GM21360 (cell line): ENCODE data around the gene PLXNA1.

ENCODE experiments used
- ATAC-seq: cut with Tn5 transposase; IDR thresholded peaks from one replicate; pipeline ENCODE4 v1.9.1; 2021; ENCODE audit warnings: mild to moderate bottlenecking, moderate library complexity; ENCODE audit not compliant: unreplicated experiment

Gene PLXNA1

GRCh38 chr3:127001486-127002194 is 18.7 kb downstream of the PLXNA1 start:
- no peak for ATAC-seq

GRCh38 chr3:127002195-127003174 is 19.6 kb downstream of the PLXNA1 start:
- no peak for ATAC-seq

- no peak for ATAC-seq
These were observed 20.2 kb downstream of the PLXNA1 start for GRCh38 chr3:127003175-127003555.

GRCh38 chr3:127003601-127004280 is 20.8 kb downstream of the PLXNA1 start:
- no peak for ATAC-seq

- no peak for ATAC-seq
These were observed 21.9 kb downstream of the PLXNA1 start for GRCh38 chr3:127004641-127005397.

- ATAC-seq = no peak
These were observed 23.1 kb downstream of the PLXNA1 start for GRCh38 chr3:127005864-127006500.

- ATAC-seq = no peak
These were observed 24.0 kb downstream of the PLXNA1 start for GRCh38 chr3:127006781-127007436.

- ATAC-seq = no peak
These were observed 25.3 kb downstream of the PLXNA1 start for GRCh38 chr3:127008236-127008635.

GRCh38 chr3:127009531-127009930 is 26.6 kb downstream of the PLXNA1 start:
- ATAC-seq = no peak

- ATAC-seq = no peak
These were observed 28.5 kb downstream of the PLXNA1 start for GRCh38 chr3:127011270-127011992.

GRCh38 chr3:127012091-127012490 is 29.2 kb downstream of the PLXNA1 start:
- no peak for ATAC-seq

- ATAC-seq = no peak
These were observed 30.3 kb downstream of the PLXNA1 start for GRCh38 chr3:127013181-127013580.

GRCh38 chr3:127013758-127014535 is 31.0 kb downstream of the PLXNA1 start:
- no peak for ATAC-seq

GRCh38 chr3:127014536-127015281 is 31.8 kb downstream of the PLXNA1 start:
- peak; percentile 34 for ATAC-seq

GRCh38 chr3:127015282-127016042 is 32.5 kb downstream of the PLXNA1 start:
- ATAC-seq = peak; percentile 73

GRCh38 chr3:127016043-127016343 is 33.1 kb downstream of the PLXNA1 start:
- no peak for ATAC-seq

- no peak for ATAC-seq
These were observed 33.5 kb downstream of the PLXNA1 start for GRCh38 chr3:127016461-127016860.
